Transverse colon (tissue), 4 donors: ENCODE measurements around the gene NT5C3B.

Source experiments
- EP300 ChIP-seq: sonication (generic); formaldehyde crosslinking; IDR thresholded peaks from one replicate; pipeline ENCODE4 v1.6.1; 2017; ENCODE audit warnings: antibody characterized with exemption, low read depth
- POLR2AphosphoS5 ChIP-seq, 3 donors: sonication (generic); formaldehyde crosslinking; IDR thresholded peaks; one replicate each; pipeline ENCODE4 v1.6.1; 2016; ENCODE audit warnings: antibody characterized with exemption in 3 of 3
- TF ChIP-seq, protein P1 (sequence below), 5 experiments: fragments of 200-600 bp in 3 of 5; fragments of 450-650 bp in 2 of 5; sonication (generic) in 3 of 5; IDR thresholded peaks; 1 replicate in 2 of 5; 2 replicates in 3 of 5; pipeline ENCODE4 v1.5.1; 2016 to 2017; ENCODE audit warnings: antibody characterized with exemption in 5 of 5, inconsistent platforms in 3 of 5, mild to moderate bottlenecking in 2 of 5, moderate library complexity in 1 of 5

DNA sequence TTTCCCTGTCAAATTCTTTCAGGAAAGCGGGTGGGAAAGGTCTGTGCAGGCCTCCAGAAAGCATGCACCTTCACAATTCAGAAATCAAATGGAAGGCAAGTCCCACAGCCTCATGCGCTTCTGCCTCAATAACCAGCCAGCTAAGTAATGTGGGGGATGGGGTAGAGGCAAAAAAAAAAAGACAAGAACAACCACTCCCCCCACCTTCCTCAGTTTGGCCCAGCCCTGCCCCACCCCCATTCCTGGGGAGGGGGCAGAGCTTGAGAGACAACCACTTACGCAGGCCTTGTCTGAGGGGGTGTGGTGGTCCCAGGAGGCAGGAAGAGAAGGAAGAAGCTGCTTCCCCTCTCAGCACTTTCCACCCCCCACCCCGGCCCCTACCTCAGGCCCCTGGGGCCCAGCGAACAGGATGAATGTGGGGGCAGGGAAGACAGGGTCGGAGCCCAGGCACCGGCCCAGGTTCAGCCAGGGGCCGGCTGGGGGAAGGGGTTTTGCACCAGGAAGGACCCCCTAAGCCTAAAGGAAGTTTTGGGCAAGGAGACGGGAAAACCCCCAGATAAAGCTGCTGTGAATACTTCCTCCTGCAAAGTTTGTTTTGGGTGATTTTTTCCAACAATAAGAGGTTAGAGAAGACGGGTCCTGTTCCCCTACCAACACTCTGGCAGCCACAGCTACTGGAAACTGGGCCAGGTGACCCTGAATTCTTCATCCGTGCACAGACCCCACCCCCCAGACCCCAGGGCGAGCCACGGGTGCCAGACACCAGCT lies 50.8 kb downstream of the NT5C3B start:
- TF ChIP-seq, protein P1, sequence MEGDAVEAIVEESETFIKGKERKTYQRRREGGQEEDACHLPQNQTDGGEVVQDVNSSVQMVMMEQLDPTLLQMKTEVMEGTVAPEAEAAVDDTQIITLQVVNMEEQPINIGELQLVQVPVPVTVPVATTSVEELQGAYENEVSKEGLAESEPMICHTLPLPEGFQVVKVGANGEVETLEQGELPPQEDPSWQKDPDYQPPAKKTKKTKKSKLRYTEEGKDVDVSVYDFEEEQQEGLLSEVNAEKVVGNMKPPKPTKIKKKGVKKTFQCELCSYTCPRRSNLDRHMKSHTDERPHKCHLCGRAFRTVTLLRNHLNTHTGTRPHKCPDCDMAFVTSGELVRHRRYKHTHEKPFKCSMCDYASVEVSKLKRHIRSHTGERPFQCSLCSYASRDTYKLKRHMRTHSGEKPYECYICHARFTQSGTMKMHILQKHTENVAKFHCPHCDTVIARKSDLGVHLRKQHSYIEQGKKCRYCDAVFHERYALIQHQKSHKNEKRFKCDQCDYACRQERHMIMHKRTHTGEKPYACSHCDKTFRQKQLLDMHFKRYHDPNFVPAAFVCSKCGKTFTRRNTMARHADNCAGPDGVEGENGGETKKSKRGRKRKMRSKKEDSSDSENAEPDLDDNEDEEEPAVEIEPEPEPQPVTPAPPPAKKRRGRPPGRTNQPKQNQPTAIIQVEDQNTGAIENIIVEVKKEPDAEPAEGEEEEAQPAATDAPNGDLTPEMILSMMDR (IDR thresholded peaks at IDR 0.05): no peak
- TF ChIP-seq EP300 (no peak), POLR2AphosphoS5 (IDR thresholded peaks at IDR 0.05) (no peak)
